HepG2 (cell line): ENCODE measurements around the gene TRPC4AP. TPM values are rescaled to one million over a fixed set of nuclear protein-coding genes. Genes with fewer than 3 reads are reported as not detected.

Experiments
- ARID4A ChIP-seq: sonication (generic); formaldehyde crosslinking; IDR thresholded peaks from 2 replicates; pipeline ENCODE4 v1.5.0; 2020; ENCODE audit warnings: mild to moderate bottlenecking, missing genetic modification reagents, borderline replicate concordance
- CENPT ChIP-seq: sonication (generic); formaldehyde crosslinking; IDR thresholded peaks from 2 replicates; pipeline ENCODE4 v1.8.0; 2022; ENCODE audit warnings: low read depth, mild to moderate bottlenecking, moderate library complexity, missing genetic modification reagents
- CSRNP1 ChIP-seq: sonication (generic); formaldehyde crosslinking; IDR thresholded peaks from 2 replicates; pipeline ENCODE4 v1.8.1; 2023; ENCODE audit warnings: mild to moderate bottlenecking, missing genetic modification reagents
- GATA4 ChIP-seq: sonication (generic); IDR thresholded peaks from 2 replicates; pipeline ENCODE4 v1.6.1; 2016; ENCODE audit warnings: antibody characterized with exemption, low read depth, borderline replicate concordance
- HOXA7 ChIP-seq: sonication (generic); formaldehyde crosslinking; IDR thresholded peaks from 2 replicates; pipeline ENCODE4 v1.8.1; 2022; ENCODE audit warnings: mild to moderate bottlenecking, missing genetic modification reagents, moderate library complexity
- MNT ChIP-seq: fragments of 450-650 bp; IDR thresholded peaks from 2 replicates; pipeline ENCODE4 v1.6.1; 2016
- POLR2A ChIP-seq, 2 experiments: IDR thresholded peaks; 2 replicates each; pipeline ENCODE4 v1.6.1; 2011; ENCODE audit warnings: low read depth in 2 of 2, low read length in 2 of 2, mild to moderate bottlenecking in 1 of 2, moderate library complexity in 1 of 2; ENCODE audit not compliant: insufficient read depth in 1 of 2
- PRDM4 ChIP-seq: sonication (generic); formaldehyde crosslinking; IDR thresholded peaks from 2 replicates; pipeline ENCODE4 v1.9.0; 2021; ENCODE audit warnings: missing genetic modification reagents, borderline replicate concordance
- REL ChIP-seq: sonication (generic); formaldehyde crosslinking; conservative IDR thresholded peaks from 2 replicates; pipeline ENCODE4 v1.8.0; 2022; ENCODE audit warnings: mild to moderate bottlenecking, missing genetic modification reagents, moderate library complexity
- SKIL ChIP-seq: sonication (generic); formaldehyde crosslinking; IDR thresholded peaks from 2 replicates; pipeline ENCODE4 v1.8.0; 2022; ENCODE audit warnings: missing genetic modification reagents, mild to moderate bottlenecking, moderate library complexity, borderline replicate concordance
- SP5 ChIP-seq: IDR thresholded peaks from 2 replicates; pipeline ENCODE4 v1.6.1; 2016; ENCODE audit warnings: low read depth, borderline replicate concordance
- TP53 ChIP-seq: sonication (generic); formaldehyde crosslinking; conservative IDR thresholded peaks from 2 replicates; pipeline ENCODE4 v1.4.0; 2020; ENCODE audit warnings: missing genetic modification reagents
- ZBTB37 ChIP-seq: sonication (generic); formaldehyde crosslinking; IDR thresholded peaks from 2 replicates; pipeline ENCODE4 v1.4.0; 2020; ENCODE audit warnings: mild to moderate bottlenecking, missing genetic modification reagents
- ZMYM3 ChIP-seq: sonication (generic); formaldehyde crosslinking; IDR thresholded peaks from 2 replicates; pipeline ENCODE4 v1.5.1; 2020; ENCODE audit warnings: mild to moderate bottlenecking, missing genetic modification reagents
- ZNF430 ChIP-seq: sonication (generic); formaldehyde crosslinking; IDR thresholded peaks from 2 replicates; pipeline ENCODE4 v1.9.0; 2021; ENCODE audit warnings: mild to moderate bottlenecking, missing genetic modification reagents
- polyA plus RNA-seq, 8 experiments: library from polyadenylated mRNA; depleted of rRNA in 3 of 8; stranded (reverse) in 7 of 8; unstranded in 1 of 8; fragments of >200 nt; fragmentation: Illumina TruSeq in 4 of 8; extraction: Trizol in 4 of 8; gene quantifications; 2 replicates each; pipeline versions ENCODE4 v1.2.1 to v1.2.3, GENCODE V29; 2011 to 2016; ENCODE audit warnings: low read depth in 4 of 8, missing spikeins in 1 of 8, mixed read lengths in 1 of 8; ENCODE audit not compliant: insufficient read depth in 1 of 8
- total RNA-seq, 5 experiments: library from RNA; depleted of rRNA; stranded (reverse); fragments of >200 nt; fragmentation: Illumina TruSeq; extraction: Trizol; gene quantifications; 2 replicates each; pipeline ENCODE4 v1.2.3, GENCODE V29; 2016; ENCODE audit warnings: low read depth in 1 of 5

TRPC4AP gene
- total and polyA plus RNA-seq, 2 of the 13 experiments (the other 11 are each of a cell fraction or from before 2014, with no cell fraction given): 136 to 137 TPM

- 0 out of 2 replicates have a peak, but pooled peaks have one; percentile 48 for TF ChIP-seq ARID4A
- TF ChIP-seq SKIL (CRISPR knock-in tag): peak; percentile 31; the same call in 1 of the 2 replicates
- no peak for TF ChIP-seq PRDM4 (CRISPR knock-in tag)
- TF ChIP-seq CENPT (CRISPR knock-in tag): no peak
- TF ChIP-seq MNT: peak; percentile 69
- TF ChIP-seq ZMYM3: peak; percentile 42; the same call in 1 of the 2 replicates
- no peak for TF ChIP-seq CSRNP1 (CRISPR knock-in tag)
- no peak for TF ChIP-seq ZBTB37 (CRISPR knock-in tag)
- no peak for TF ChIP-seq REL (CRISPR knock-in tag)
- no peak for TF ChIP-seq SP5 (CRISPR knock-in tag)
- TF ChIP-seq ZNF430 (CRISPR knock-in tag): no peak
- peak in 1 of 2 experiments; percentile 51; a peak in 1 of 4 replicates for TF ChIP-seq POLR2A (IDR thresholded peaks at IDR 0.05; ENCODE audit: insufficient read depth in 1 of 2, low read depth in 2 of 2, low read length in 2 of 2)
- 0 out of 2 replicates have a peak, but pooled peaks have one; percentile 42 for TF ChIP-seq HOXA7 (CRISPR knock-in tag)
- no peak for TF ChIP-seq TP53 (CRISPR knock-in tag)
- no peak for TF ChIP-seq GATA4
These were observed 104.4 kb downstream of the TRPC4AP start (continued) for GRCh38 chr20:34988191-34988540.
